Aorta (tissue), 5 donors: ENCODE data around the gene ZNF732. TPM values are rescaled to one million over a fixed set of nuclear protein-coding genes. Genes with fewer than 3 reads are reported as not detected.
"Not testable (repeated sequence)": the region's sequence is repeated elsewhere in the genome, so short reads cannot be mapped to it uniquely, and the experiment has no call there.

Source experiments
- ATAC-seq: fragments of 200-7000 bp; cut with Tn5 transposase; one replicate; pipeline ENCODE4 v1.9.1; 2022; ENCODE audit warnings: moderate library complexity; ENCODE audit not compliant: low FRiP score
- DNase-seq, 2 donors: peaks; one replicate each; pipeline ENCODE4 v3.0.0-alpha.2; 2020
- H3K27ac ChIP-seq, 2 donors: one replicate each; pipeline ENCODE4 v1.5.1; 2013; ENCODE audit warnings: low read length in 2 of 2, mild to moderate bottlenecking in 2 of 2, moderate library complexity in 2 of 2, control low read depth in 1 of 2, inconsistent platforms in 1 of 2, low read depth in 1 of 2
- H3K27me3 ChIP-seq, 2 donors: one replicate each; pipeline ENCODE4 v1.6.1; 2013; ENCODE audit warnings: control low read depth in 1 of 2, low read length in 1 of 2, mild to moderate bottlenecking in 1 of 2, moderate library complexity in 1 of 2; ENCODE audit not compliant: insufficient read depth in 2 of 2, control insufficient read depth in 1 of 2
- H3K36me3 ChIP-seq, 2 donors: one replicate each; pipeline ENCODE4 v1.6.1; 2013; ENCODE audit warnings: control low read depth in 1 of 2, low read length in 1 of 2, mild to moderate bottlenecking in 1 of 2; ENCODE audit not compliant: insufficient read depth in 2 of 2, control insufficient read depth in 1 of 2
- H3K4me1 ChIP-seq, 2 donors: one replicate each; pipeline ENCODE4 v1.6.1; 2013; ENCODE audit warnings: low read length in 2 of 2, control low read depth in 1 of 2, mild to moderate bottlenecking in 1 of 2, moderate library complexity in 1 of 2; ENCODE audit not compliant: insufficient read depth in 2 of 2, control insufficient read depth in 1 of 2
- H3K4me3 ChIP-seq, 2 donors: one replicate each; pipeline ENCODE4 v1.5.1; 2013; ENCODE audit warnings: low read length in 2 of 2, control low read depth in 1 of 2, mild to moderate bottlenecking in 1 of 2
- H3K9me3 ChIP-seq: one replicate; pipeline ENCODE4 v1.6.1; 2013; ENCODE audit warnings: mild to moderate bottlenecking, low read length; ENCODE audit not compliant: control insufficient read depth
- WGBS, 2 donors: extraction: QIAGEN DNeasy Blood & Tissue Kit; methylation state at CpG; one replicate each; pipeline ENCODE4 v1.1.7; 2013; 5-methylcytosine and 5-hydroxymethylcytosine counted together
- intact Hi-C, 2 donors: fragments of 100-400 bp; cut with DNase I; formaldehyde crosslinking; loops; one replicate each; pipeline versions ENCODE4 v1.14.2 to v1.15.0; 2022
- polyA plus RNA-seq, 2 donors: library from polyadenylated mRNA; stranded (reverse); fragments of 200-250 nt; gene quantifications; one replicate each; pipeline ENCODE4 v1.2.3, GENCODE V29; 2013
- total RNA-seq, 2 donors: library from RNA; stranded (reverse); fragmentation: NEBNext Ultra II Directional; extraction: Animal tissue kit (Norgen Biotek cat#: 25700); gene quantifications; one replicate each; pipeline ENCODE4 v1.2.1, GENCODE V29; 2021
- donor health status: healthy with polysubstance abuse.
- donor health status: Bipolar disorder and iron deficiency.
- donor health status: DM: no; HTN: no; CAD: no.
- donor health status: DM: no; HTN: no; CAD: no.
- donor health status: DM: yes; HTN: yes; CAD: no.

ZNF732 gene
- total and polyA plus RNA-seq, 4 donors: 0.16 to 0.45 (median 0.18) TPM; not detected in 1

GRCh38 chr4:328729-329128 lies 23.5 kb upstream of the ZNF732 start:
- 82 to 88% methylated on average over 8 of the region's 8 CpGs for WGBS, 2 donors

GRCh38 chr4:314296-314903 lies 9.1 kb upstream of the ZNF732 start:
- no peak overlapping the region for H3K4me3 ChIP-seq
- H3K27me3 ChIP-seq: no peaks in the 10 kb centered on the region
- H3K4me1 ChIP-seq: no peaks in the 10 kb centered on the region
- intact Hi-C loops: no loop called here
- ATAC-seq (no peak), DNase-seq (no peak)
- peaks cover 2% of the 10 kb centered on the region for H3K9me3 ChIP-seq
- no peak overlapping the region for H3K27ac ChIP-seq
- no peaks in the 10 kb centered on the region for H3K36me3 ChIP-seq
- WGBS, 2 donors: 74 to 76% methylated on average over 1 of the region's 1 CpG

More at GRCh38 chr4:328729-329128, 23.5 kb upstream of the ZNF732 start:
- DNase-seq: no peak
- no peaks in the 10 kb centered on the region for H3K36me3 ChIP-seq
- intact Hi-C loops: no loop called here
- no peak overlapping the region for H3K4me3 ChIP-seq
- no peaks in the 10 kb centered on the region for H3K4me1 ChIP-seq
- H3K9me3 ChIP-seq: peaks cover 2% of the 10 kb centered on the region
- ATAC-seq: no peak
- no peak overlapping the region for H3K27ac ChIP-seq
- no peaks in the 10 kb centered on the region for H3K27me3 ChIP-seq

- intact Hi-C loops: no loop called here
- H3K9me3 ChIP-seq: no peaks in the 10 kb centered on the region
- no peaks in the 10 kb centered on the region for H3K27me3 ChIP-seq
- ATAC-seq (no peak), DNase-seq (no peak)
- no peak overlapping the region for H3K4me3 ChIP-seq
- no peaks in the 10 kb centered on the region for H3K36me3 ChIP-seq
- H3K27ac ChIP-seq: no peak overlapping the region
- 77 to 87% methylated on average over 1 of the region's 1 CpG for WGBS, 2 donors
- no peaks in the 10 kb centered on the region for H3K4me1 ChIP-seq
These were observed 4.5 kb upstream of the ZNF732 start for GRCh38 chr4:309807-310206.

GRCh38 chr4:306551-306961 lies 1.3 kb upstream of the ZNF732 start:
- Histone ChIP-seq H3K27ac (no peak overlapping the region), H3K4me1 (no peaks in the 10 kb centered on the region), H3K36me3 (no peaks in the 10 kb centered on the region), H3K9me3 (no peaks in the 10 kb centered on the region), H3K4me3 (no peak overlapping the region), H3K27me3 (no peaks in the 10 kb centered on the region)
- 94 to 97% methylated on average over 3 of the region's 3 CpGs for WGBS, 2 donors
- intact Hi-C loops: no loop called here
- ATAC-seq (no peak), DNase-seq (no peak)

- not testable (repeated sequence) for H3K9me3 ChIP-seq
- WGBS, 2 donors: 4 to 7% methylated on average over 20 of the region's 20 CpGs
These were observed 758 bp downstream of the ZNF732 start for GRCh38 chr4:304516-304915.

GRCh38 chr4:302381-302780 lies 2.9 kb downstream of the ZNF732 start:
- DNase-seq (no peak), ATAC-seq (no peak)
- Histone ChIP-seq H3K27me3 (no peaks in the 10 kb centered on the region), H3K27ac (no peak overlapping the region), H3K4me3 (no peak overlapping the region), H3K4me1 (no peaks in the 10 kb centered on the region), H3K36me3 (no peaks in the 10 kb centered on the region), H3K9me3 (no peaks in the 10 kb centered on the region)
- WGBS, 2 donors: 93 to 94% methylated on average over 4 of the region's 4 CpGs
- intact Hi-C loops: no loop called here

More at GRCh38 chr4:304516-304915, 758 bp downstream of the ZNF732 start:
- intact Hi-C loops, H3K4me1 ChIP-seq, H3K27ac ChIP-seq, H3K27me3 ChIP-seq, ATAC-seq, H3K36me3 ChIP-seq, DNase-seq: not testable (repeated sequence)
- peak overlapping the region in 1 of 2 donors; percentile 49 for H3K4me3 ChIP-seq

GRCh38 chr4:294732-295131 lies 10.5 kb downstream of the ZNF732 start:
- no peak overlapping the region for H3K27ac ChIP-seq
- no peaks in the 10 kb centered on the region for H3K36me3 ChIP-seq
- peaks cover 4% of the 10 kb centered on the region for H3K9me3 ChIP-seq
- H3K4me3 ChIP-seq: no peak overlapping the region
- intact Hi-C loops: no loop called here
- no peaks in the 10 kb centered on the region for H3K4me1 ChIP-seq
- no peak for DNase-seq
- H3K27me3 ChIP-seq: no peaks in the 10 kb centered on the region
- WGBS, 2 donors: 96 to 98% methylated on average over 3 of the region's 3 CpGs
- no peak for ATAC-seq

- Histone ChIP-seq H3K27ac (no peak overlapping the region), H3K4me1 (no peaks in the 10 kb centered on the region), H3K36me3 (no peaks in the 10 kb centered on the region), H3K9me3 (peaks cover 5% of the 10 kb centered on the region), H3K27me3 (no peaks in the 10 kb centered on the region), H3K4me3 (no peak overlapping the region)
- intact Hi-C loops: no loop called here
- no peak for ATAC-seq
- DNase-seq: no peak
- WGBS, 2 donors: 95 to 96% methylated on average over 2 of the region's 2 CpGs
These were observed 16.4 kb downstream of the ZNF732 start for GRCh38 chr4:288891-289290.

GRCh38 chr4:273309-274017 lies 31.8 kb downstream of the ZNF732 start:
- Histone ChIP-seq H3K9me3 (peaks cover under 1% of the 10 kb centered on the region), H3K4me3 (no peak overlapping the region), H3K27ac (no peak overlapping the region), H3K4me1 (no peaks in the 10 kb centered on the region), H3K27me3 (no peaks in the 10 kb centered on the region), H3K36me3 (peaks cover 0 to 4% of the 10 kb centered on the region in 2 donors)
- intact Hi-C loops: no loop called here
- 86 to 96% methylated on average over 5 of the region's 5 CpGs for WGBS, 2 donors
- DNase-seq: no peak
- no peak for ATAC-seq
